Right renal cortex interstitium (tissue), 3 donors: ENCODE data around the gene GPR152. TPM values are rescaled to one million over a fixed set of nuclear protein-coding genes. Genes with fewer than 3 reads are reported as not detected.

Experiments
- DNase-seq, 3 donors: peaks; one replicate each; pipeline ENCODE4 v3.0.0-alpha.2; 2013; ENCODE audit warnings: low read depth in 3 of 3, low spot score in 2 of 3
- polyA plus RNA-seq, 3 donors: library from polyadenylated mRNA; unstranded; fragments of 120-200 nt; gene quantifications; one replicate each; pipeline ENCODE4 v1.2.1, GENCODE V29; 2013; ENCODE audit not compliant: insufficient read length in 3 of 3

The GPR152 gene
- polyA plus RNA-seq, 3 donors, result not detected

GRCh38 chr11:67442504-67443404 lies 9.8 kb downstream of the GPR152 start:
- DNase-seq, result no peak

- DNase-seq, result no peak
Observed at GRCh38 chr11:67441731-67442351, 10.7 kb downstream of the GPR152 start.

GRCh38 chr11:67441098-67441563 lies 11.4 kb downstream of the GPR152 start:
- no peak for DNase-seq

- DNase-seq, result no peak
Observed at GRCh38 chr11:67440229-67441097, 12.1 kb downstream of the GPR152 start.

GRCh38 chr11:67439321-67440228 lies 13.0 kb downstream of the GPR152 start:
- no peak for DNase-seq

- DNase-seq, result no peak
Observed at GRCh38 chr11:67438158-67438902, 14.2 kb downstream of the GPR152 start.

GRCh38 chr11:67437809-67438157 lies 14.7 kb downstream of the GPR152 start:
- no peak for DNase-seq

GRCh38 chr11:67437082-67437808 lies 15.3 kb downstream of the GPR152 start, which contains the start of gene PTPRCAP:
Gene PTPRCAP, minus strand, starts transcription at chr11:67437682. Its CDS starts 63 bp downstream, at chr11:67437619.
- no peak for DNase-seq

GRCh38 chr11:67436459-67437081 lies 16.0 kb downstream of the GPR152 start:
- DNase-seq, result no peak

- no peak for DNase-seq
Observed at GRCh38 chr11:67435727-67436458, 16.6 kb downstream of the GPR152 start.

- DNase-seq, result no peak
Observed at GRCh38 chr11:67435031-67435726, 17.4 kb downstream of the GPR152 start.

- DNase-seq, result no peak
Observed at GRCh38 chr11:67434395-67434881, 18.1 kb downstream of the GPR152 start.

GRCh38 chr11:67433536-67434394 lies 18.8 kb downstream of the GPR152 start:
- no peak for DNase-seq

GRCh38 chr11:67432655-67433349 lies 19.7 kb downstream of the GPR152 start:
- DNase-seq, result no peak
